OCI-LY3 (cell line): ENCODE data around the gene CRY1.

Experiments
- H2AFZ ChIP-seq: fragments of 200-600, 300-600 bp; shearing (Covaris generic); 2 replicates; pipeline ENCODE4 v1.6.0; 2014; ENCODE audit warnings: antibody characterized with exemption, low read depth, low read length
- H3K27ac ChIP-seq: fragments of 200-600, 300-600 bp; sonication (generic); 2 replicates; pipeline ENCODE4 v1.5.1; 2014; ENCODE audit warnings: mild to moderate bottlenecking, low read length, moderate library complexity, mixed read lengths
- H3K27me3 ChIP-seq: fragments of 200-600, 300-600 bp; sonication (generic); 2 replicates; pipeline ENCODE4 v1.6.1; 2014; ENCODE audit warnings: low read depth, low read length, mixed read lengths
- H3K36me3 ChIP-seq: fragments of 200-600, 300-600 bp; sonication (generic); replicated peaks from 2 replicates; pipeline ENCODE3; 2014; ENCODE audit warnings: low read depth, low read length, mixed read lengths
- H3K4me1 ChIP-seq: fragments of 300-600, 200-600 bp; sonication (generic); 2 replicates; pipeline ENCODE4 v1.6.1; 2014; ENCODE audit warnings: low read length, mixed read lengths
- H3K4me2 ChIP-seq: fragments of 200-600, 300-600 bp; sonication (generic); 2 replicates; pipeline ENCODE4 v1.6.1; 2014; ENCODE audit warnings: low read length, mixed read lengths
- H3K4me3 ChIP-seq: fragments of 300-600, 200-600 bp; sonication (generic); 2 replicates; pipeline ENCODE4 v1.5.1; 2014; ENCODE audit warnings: antibody characterized with exemption, mild to moderate bottlenecking, low read length, moderate library complexity
- H3K79me2 ChIP-seq: fragments of 300-600, 200-600 bp; shearing (Covaris generic); 2 replicates; pipeline ENCODE4 v1.6.1; 2014; ENCODE audit warnings: mild to moderate bottlenecking, low read length, mixed read lengths
- H3K9ac ChIP-seq: fragments of 300-600, 200-600 bp; shearing (Covaris generic); 2 replicates; pipeline ENCODE4 v1.6.0; 2014; ENCODE audit warnings: mild to moderate bottlenecking, low read length, moderate library complexity
- H3K9me3 ChIP-seq: fragments of 200-600, 300-600 bp; shearing (Covaris generic); 2 replicates; pipeline ENCODE4 v1.6.1; 2014; ENCODE audit warnings: low read length, mixed read lengths; ENCODE audit not compliant: insufficient read depth
- H4K20me1 ChIP-seq: fragments of 200-600, 300-600 bp; sonication (generic); 2 replicates; pipeline ENCODE4 v1.6.1; 2016; ENCODE audit warnings: low read length, mixed read lengths; ENCODE audit not compliant: insufficient read depth
- EZH2phosphoT487 ChIP-seq: fragments of 200-600 bp; shearing (Covaris generic); IDR thresholded peaks from 2 replicates; pipeline ENCODE4 v1.6.1; 2018; ENCODE audit warnings: antibody characterized with exemption, mixed run types, low read depth
- TF ChIP-seq, protein P1 (sequence below): fragments of 200-600, 300-600 bp; sonication (generic); IDR thresholded peaks from 2 replicates; pipeline ENCODE4 v1.5.1; 2014; ENCODE audit warnings: antibody characterized with exemption, low read length, low read depth

CRY1 gene

DNA sequence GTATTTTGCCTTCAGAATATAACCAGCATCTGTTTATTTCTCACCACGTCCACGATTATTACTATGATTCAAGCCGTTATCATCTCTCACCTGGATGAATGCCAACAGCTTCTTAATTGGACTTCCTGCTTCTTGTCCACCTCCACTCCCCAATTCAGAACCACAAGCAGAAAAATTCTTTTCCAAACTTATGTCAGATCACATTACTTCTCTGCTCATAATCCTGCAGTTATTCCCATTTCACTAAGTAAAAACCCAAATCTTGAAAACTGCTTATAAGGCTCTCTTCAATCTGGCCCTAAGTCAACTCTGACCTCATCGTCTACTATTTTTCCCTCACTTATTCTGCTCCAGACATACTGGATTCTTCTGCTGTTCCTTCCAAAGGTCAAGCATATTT lies 2.0 kb downstream of the CRY1 start:
- Histone ChIP-seq H3K9ac (no peak overlapping the region), H3K4me2 (no peak overlapping the region), H3K27ac (no peak overlapping the region)

DNA sequence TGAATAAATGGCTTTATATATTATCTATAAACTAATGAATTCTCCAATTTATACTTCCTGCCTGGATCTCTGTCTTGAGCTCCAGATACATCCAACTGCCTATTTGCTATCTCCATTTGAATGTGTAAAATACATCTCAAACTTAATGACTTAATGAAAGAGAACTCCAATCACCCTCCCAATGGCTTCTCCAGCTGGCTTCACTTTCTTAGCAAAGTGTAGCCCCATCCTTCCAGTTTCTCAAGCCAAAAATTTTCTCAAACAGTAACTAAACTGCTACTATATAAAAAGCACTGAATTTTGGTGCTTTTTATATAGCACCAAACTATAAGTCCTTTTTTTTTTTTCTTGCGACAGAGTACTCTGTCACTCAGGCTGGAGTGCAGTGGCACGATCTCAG lies 2.6 kb downstream of the CRY1 start:
- TF ChIP-seq EZH2phosphoT487, result no peak
- TF ChIP-seq, protein P1, sequence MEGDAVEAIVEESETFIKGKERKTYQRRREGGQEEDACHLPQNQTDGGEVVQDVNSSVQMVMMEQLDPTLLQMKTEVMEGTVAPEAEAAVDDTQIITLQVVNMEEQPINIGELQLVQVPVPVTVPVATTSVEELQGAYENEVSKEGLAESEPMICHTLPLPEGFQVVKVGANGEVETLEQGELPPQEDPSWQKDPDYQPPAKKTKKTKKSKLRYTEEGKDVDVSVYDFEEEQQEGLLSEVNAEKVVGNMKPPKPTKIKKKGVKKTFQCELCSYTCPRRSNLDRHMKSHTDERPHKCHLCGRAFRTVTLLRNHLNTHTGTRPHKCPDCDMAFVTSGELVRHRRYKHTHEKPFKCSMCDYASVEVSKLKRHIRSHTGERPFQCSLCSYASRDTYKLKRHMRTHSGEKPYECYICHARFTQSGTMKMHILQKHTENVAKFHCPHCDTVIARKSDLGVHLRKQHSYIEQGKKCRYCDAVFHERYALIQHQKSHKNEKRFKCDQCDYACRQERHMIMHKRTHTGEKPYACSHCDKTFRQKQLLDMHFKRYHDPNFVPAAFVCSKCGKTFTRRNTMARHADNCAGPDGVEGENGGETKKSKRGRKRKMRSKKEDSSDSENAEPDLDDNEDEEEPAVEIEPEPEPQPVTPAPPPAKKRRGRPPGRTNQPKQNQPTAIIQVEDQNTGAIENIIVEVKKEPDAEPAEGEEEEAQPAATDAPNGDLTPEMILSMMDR, result no peak
- Histone ChIP-seq H3K27ac (no peak overlapping the region), H2AFZ (no peak overlapping the region), H3K9ac (no peak overlapping the region), H3K9me3 (no peaks in the 10 kb centered on the region), H3K4me2 (no peak overlapping the region), H3K27me3 (peaks cover 9% of the 10 kb centered on the region; the same call in 1 of the 2 replicates), H3K36me3 (no peaks in the 10 kb centered on the region), H3K4me1 (no peaks in the 10 kb centered on the region), H3K79me2 (no peaks in the 10 kb centered on the region), H3K4me3 (no peak overlapping the region), H4K20me1 (no peaks in the 10 kb centered on the region)

More for the DNA sequence above, 2.0 kb downstream of the CRY1 start:
- no peaks in the 10 kb centered on the region for H3K4me1 ChIP-seq
- H2AFZ ChIP-seq, result no peak overlapping the region
- H4K20me1 ChIP-seq, result no peaks in the 10 kb centered on the region
- TF ChIP-seq, protein P1, result no peak
- TF ChIP-seq EZH2phosphoT487, result no peak
- H3K9me3 ChIP-seq, result no peaks in the 10 kb centered on the region
- no peaks in the 10 kb centered on the region for H3K36me3 ChIP-seq
- no peaks in the 10 kb centered on the region for H3K79me2 ChIP-seq
- no peak overlapping the region for H3K4me3 ChIP-seq
- H3K27me3 ChIP-seq, result peaks cover 9% of the 10 kb centered on the region; the same call in 1 of the 2 replicates

DNA sequence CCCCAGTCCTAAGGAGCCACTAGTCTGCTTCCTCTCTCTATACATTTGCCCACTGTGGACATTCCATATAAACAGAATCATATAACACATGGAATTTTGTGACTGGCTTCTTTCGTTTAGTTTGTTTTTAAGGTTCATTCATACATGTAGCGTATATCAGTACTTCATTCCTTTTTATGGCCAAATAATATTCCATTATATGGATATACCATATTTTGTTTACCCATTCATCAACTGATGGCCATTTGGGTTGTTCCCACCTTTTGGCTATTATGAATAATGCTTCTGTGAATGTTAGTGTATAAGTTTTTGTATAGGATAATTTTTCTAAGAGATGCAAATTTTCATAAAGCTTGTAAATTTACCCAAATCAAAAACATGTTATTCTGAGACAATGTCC lies 4.4 kb downstream of the CRY1 start:
- Histone ChIP-seq H3K27ac (no peak overlapping the region), H3K9ac (no peak overlapping the region), H3K27me3 (peaks cover 9% of the 10 kb centered on the region; the same call in 1 of the 2 replicates), H3K4me1 (no peaks in the 10 kb centered on the region), H3K4me3 (no peak overlapping the region), H3K36me3 (no peaks in the 10 kb centered on the region), H3K9me3 (no peaks in the 10 kb centered on the region), H3K4me2 (no peak overlapping the region), H4K20me1 (no peaks in the 10 kb centered on the region), H2AFZ (no peak overlapping the region), H3K79me2 (no peaks in the 10 kb centered on the region)
- TF ChIP-seq, protein P1, result no peak
- no peak for TF ChIP-seq EZH2phosphoT487

DNA sequence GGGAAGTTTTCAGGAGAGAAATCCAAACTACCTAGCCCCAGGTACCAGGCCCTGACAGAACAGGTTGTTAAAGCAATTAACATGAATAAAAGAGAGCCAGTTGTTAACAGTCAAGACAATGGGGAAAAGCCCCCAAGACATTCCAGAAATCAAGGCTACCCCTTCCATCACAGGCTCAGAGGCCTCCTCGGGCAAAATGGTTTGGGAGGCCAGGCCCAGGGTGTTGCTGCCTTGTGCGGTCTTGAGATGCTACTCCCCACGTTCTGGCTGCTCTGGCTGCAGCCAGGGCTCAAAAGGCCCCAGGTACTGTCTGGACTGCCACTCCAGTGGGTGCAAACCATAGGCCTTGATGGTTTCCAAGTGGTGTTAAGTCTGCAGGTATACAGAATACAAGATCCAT lies 7.0 kb downstream of the CRY1 start:
- no peaks in the 10 kb centered on the region for H3K36me3 ChIP-seq
- no peaks in the 10 kb centered on the region for H3K4me1 ChIP-seq
- no peaks in the 10 kb centered on the region for H3K9me3 ChIP-seq
- no peak overlapping the region for H3K27ac ChIP-seq
- TF ChIP-seq, protein P1, result no peak
- TF ChIP-seq EZH2phosphoT487, result no peak
- no peak overlapping the region for H3K4me3 ChIP-seq
- H3K27me3 ChIP-seq, result peaks cover 15% of the 10 kb centered on the region; the same call in 1 of the 2 replicates
- H3K79me2 ChIP-seq, result no peaks in the 10 kb centered on the region
- H4K20me1 ChIP-seq, result no peaks in the 10 kb centered on the region
- H3K9ac ChIP-seq, result no peak overlapping the region
- no peak overlapping the region for H2AFZ ChIP-seq
- no peak overlapping the region for H3K4me2 ChIP-seq
